Heart left ventricle (tissue), 13 donors: ENCODE data around the gene BDKRB2.

ENCODE experiments used
- POLR2A ChIP-seq, 2 donors: fragments of 450-650 bp; IDR thresholded peaks; one replicate each; pipeline ENCODE4 v1.6.1; 2017; ENCODE audit warnings: antibody characterized with exemption in 2 of 2, mild to moderate bottlenecking in 2 of 2, moderate library complexity in 2 of 2
- TF ChIP-seq, protein P1 (sequence below), 12 donors: fragments of 200-600 bp; sonication (generic) in 4 of 12; IDR thresholded peaks; one replicate each; pipeline versions ENCODE4 v1.5.0 to v1.8.0; 2018 to 2022; ENCODE audit warnings: antibody characterized with exemption in 12 of 12, mild to moderate bottlenecking in 5 of 12
- donor health status: ischemic (EF 13 %, LVEDD 7.1; RV severe dilation, severe dysfunction).
- donor health status: DM: no; HTN: yes; CAD: no.
- donor health status: DM: no; HTN: no; CAD: no.
- donor health status: ischemic (EF 25% LVEDD 6.9; RV normal size, moderate dysfunction).
- donor health status: ischemic (EF 25% LVEDD 5.7; RV mildly dilated, moderate dysfunction).
- donor health status: ischemic (EF 35%, LVEDD 5.7; RV mildly dilated, moderate dysfunction).
- donor health status: nonischemic (EF 11% LVEDD 7.7; RV severe dilation, severe dysfunction).
- donor health status: DM: yes; HTN: yes; CAD: no.
- donor health status: PGD.
- donor health status: ischemic (EF 29% LVEDD 5.4; RV normal size, mild dysfunction).
- donor health status: nonischemic (EF 23%, LVEDD 6.1; RV moderate dilation, normal function).

DNA sequence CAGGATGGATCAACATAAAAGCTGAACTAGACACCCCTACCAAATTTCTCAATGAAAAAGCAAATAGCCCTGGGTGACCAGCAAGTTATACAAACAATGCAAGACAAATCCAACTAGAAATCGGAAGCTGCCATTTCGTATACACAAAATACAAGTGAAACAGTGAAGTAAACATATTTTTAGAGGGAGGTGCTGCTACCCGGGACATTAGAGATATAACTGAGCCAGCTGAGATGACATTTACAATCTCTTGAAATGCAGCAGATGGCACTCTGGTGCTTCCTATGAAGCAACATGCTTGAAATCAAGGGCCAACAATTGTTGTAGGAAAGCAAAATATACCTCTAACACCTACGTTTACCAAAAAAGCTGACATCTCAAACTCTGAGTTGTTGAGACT, 76.8 kb downstream of the BDKRB2 start:
- TF ChIP-seq, protein P1, sequence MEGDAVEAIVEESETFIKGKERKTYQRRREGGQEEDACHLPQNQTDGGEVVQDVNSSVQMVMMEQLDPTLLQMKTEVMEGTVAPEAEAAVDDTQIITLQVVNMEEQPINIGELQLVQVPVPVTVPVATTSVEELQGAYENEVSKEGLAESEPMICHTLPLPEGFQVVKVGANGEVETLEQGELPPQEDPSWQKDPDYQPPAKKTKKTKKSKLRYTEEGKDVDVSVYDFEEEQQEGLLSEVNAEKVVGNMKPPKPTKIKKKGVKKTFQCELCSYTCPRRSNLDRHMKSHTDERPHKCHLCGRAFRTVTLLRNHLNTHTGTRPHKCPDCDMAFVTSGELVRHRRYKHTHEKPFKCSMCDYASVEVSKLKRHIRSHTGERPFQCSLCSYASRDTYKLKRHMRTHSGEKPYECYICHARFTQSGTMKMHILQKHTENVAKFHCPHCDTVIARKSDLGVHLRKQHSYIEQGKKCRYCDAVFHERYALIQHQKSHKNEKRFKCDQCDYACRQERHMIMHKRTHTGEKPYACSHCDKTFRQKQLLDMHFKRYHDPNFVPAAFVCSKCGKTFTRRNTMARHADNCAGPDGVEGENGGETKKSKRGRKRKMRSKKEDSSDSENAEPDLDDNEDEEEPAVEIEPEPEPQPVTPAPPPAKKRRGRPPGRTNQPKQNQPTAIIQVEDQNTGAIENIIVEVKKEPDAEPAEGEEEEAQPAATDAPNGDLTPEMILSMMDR (IDR thresholded peaks at IDR 0.05): no peak
- TF ChIP-seq POLR2A (IDR thresholded peaks at IDR 0.05): no peak
